ENCODE measurements around the gene TUBB8. TPM values are rescaled to one million over a fixed set of nuclear protein-coding genes. Genes with fewer than 3 reads are reported as not detected.

Gene TUBB8
- total RNA-seq, 1 donor from 2014 or later: 0.67 TPM

GRCh38 chr10:92153-92552, 43.1 kb upstream of the TUBB8 start:
- H3K4me3 Mint-ChIP-seq: no peak overlapping the region
- TF ChIP-seq, protein P1, sequence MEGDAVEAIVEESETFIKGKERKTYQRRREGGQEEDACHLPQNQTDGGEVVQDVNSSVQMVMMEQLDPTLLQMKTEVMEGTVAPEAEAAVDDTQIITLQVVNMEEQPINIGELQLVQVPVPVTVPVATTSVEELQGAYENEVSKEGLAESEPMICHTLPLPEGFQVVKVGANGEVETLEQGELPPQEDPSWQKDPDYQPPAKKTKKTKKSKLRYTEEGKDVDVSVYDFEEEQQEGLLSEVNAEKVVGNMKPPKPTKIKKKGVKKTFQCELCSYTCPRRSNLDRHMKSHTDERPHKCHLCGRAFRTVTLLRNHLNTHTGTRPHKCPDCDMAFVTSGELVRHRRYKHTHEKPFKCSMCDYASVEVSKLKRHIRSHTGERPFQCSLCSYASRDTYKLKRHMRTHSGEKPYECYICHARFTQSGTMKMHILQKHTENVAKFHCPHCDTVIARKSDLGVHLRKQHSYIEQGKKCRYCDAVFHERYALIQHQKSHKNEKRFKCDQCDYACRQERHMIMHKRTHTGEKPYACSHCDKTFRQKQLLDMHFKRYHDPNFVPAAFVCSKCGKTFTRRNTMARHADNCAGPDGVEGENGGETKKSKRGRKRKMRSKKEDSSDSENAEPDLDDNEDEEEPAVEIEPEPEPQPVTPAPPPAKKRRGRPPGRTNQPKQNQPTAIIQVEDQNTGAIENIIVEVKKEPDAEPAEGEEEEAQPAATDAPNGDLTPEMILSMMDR (IDR thresholded peaks at IDR 0.05; ENCODE audit: unreplicated experiment): no peak
- no peaks in the 10 kb centered on the region for H3K27me3 Mint-ChIP-seq (ENCODE audit: low read depth)
- H3K36me3 Mint-ChIP-seq: peaks cover 11% of the 10 kb centered on the region
- H3K4me1 Mint-ChIP-seq: peaks cover 23% of the 10 kb centered on the region
- H3K27ac Mint-ChIP-seq: peak overlapping the region; percentile 53
- no peak for DNase-seq (ENCODE audit: low spot score in 2 of 2, unreplicated experiment in 2 of 2)
- H3K9me3 Mint-ChIP-seq: peaks cover 22% of the 10 kb centered on the region

DNA sequence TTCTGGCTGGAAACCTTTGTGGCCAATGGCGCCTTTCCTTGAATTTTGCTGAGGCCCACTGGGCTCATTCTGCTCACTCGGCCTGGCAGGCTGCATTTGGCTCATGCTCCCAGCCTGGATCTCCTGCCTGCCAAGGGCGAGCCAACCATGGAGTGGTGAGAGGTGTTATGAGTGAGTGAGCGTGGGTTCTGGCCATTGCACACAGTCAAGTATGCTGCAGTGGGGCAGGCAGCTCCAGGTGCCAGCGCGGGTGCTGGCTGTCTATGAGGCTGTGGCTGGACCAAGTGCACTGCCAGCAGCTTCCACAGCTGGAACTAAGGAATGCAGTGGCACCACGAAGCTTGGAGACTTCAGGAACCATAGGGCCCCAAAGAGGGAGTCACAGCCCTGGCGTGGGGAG, 42.2 kb upstream of the TUBB8 start:
- Mint-ChIP-seq H3K27ac (no peak overlapping the region), H3K4me3 (no peak overlapping the region), H3K36me3 (peaks cover 8% of the 10 kb centered on the region), H3K27me3 (ENCODE audit: low read depth) (no peaks in the 10 kb centered on the region), H3K9me3 (peaks cover 17% of the 10 kb centered on the region), H3K4me1 (peaks cover 23% of the 10 kb centered on the region)
- TF ChIP-seq, protein P1 (IDR thresholded peaks at IDR 0.05; ENCODE audit: unreplicated experiment): no peak
- no peak for DNase-seq (ENCODE audit: low spot score in 2 of 2, unreplicated experiment in 2 of 2)

DNA sequence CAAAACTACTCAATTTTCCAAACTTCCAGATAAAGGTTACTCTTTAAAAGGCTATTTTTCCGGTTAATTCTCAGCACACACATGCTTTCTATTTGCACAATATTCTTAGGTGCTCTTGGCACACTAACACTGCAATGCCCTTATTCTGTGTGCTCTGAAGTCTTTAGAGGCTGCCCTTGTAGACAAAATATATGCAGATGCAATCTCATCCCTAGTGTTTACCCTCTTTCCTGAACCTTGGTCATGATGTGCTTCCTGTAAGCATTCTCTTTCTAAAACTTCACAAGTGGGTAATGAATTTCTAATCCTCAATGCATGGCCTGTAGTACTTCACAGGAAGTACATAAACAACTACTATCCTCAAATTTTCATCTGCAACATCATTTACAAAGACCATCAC, 41.1 kb upstream of the TUBB8 start:
- H3K4me3 Mint-ChIP-seq: no peak overlapping the region
- no peak for DNase-seq (ENCODE audit: low spot score in 2 of 2, unreplicated experiment in 2 of 2)
- peaks cover 23% of the 10 kb centered on the region for H3K4me1 Mint-ChIP-seq
- no peak overlapping the region for H3K27ac Mint-ChIP-seq
- H3K27me3 Mint-ChIP-seq (ENCODE audit: low read depth): no peaks in the 10 kb centered on the region
- peaks cover 11% of the 10 kb centered on the region for H3K9me3 Mint-ChIP-seq
- TF ChIP-seq, protein P1 (IDR thresholded peaks at IDR 0.05; ENCODE audit: unreplicated experiment): no peak
- H3K36me3 Mint-ChIP-seq: peaks cover 4% of the 10 kb centered on the region

DNA sequence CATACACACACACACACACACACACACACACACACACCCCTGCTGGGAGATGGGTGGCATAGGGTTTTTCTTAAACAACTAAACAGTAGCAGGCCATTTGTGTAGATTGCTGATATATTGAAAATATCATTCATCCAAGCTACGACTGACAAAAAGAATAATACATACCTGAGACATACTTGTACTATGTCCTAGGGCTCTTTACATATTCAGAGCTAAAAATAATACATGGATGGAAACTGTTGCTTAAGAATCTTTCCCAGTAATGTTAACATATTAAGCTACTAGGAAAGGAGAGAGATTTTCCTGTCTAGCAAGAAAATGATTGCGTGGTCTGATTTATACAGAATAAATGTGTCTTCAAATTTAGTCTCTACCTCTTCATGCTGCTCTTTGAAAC, 40.2 kb upstream of the TUBB8 start:
- TF ChIP-seq, protein P1 (IDR thresholded peaks at IDR 0.05; ENCODE audit: unreplicated experiment): no peak
- no peak for DNase-seq (ENCODE audit: low spot score in 2 of 2, unreplicated experiment in 2 of 2)
- Mint-ChIP-seq H3K27me3 (ENCODE audit: low read depth) (no peaks in the 10 kb centered on the region), H3K4me3 (no peak overlapping the region), H3K4me1 (peaks cover 23% of the 10 kb centered on the region), H3K9me3 (peaks cover 2% of the 10 kb centered on the region), H3K36me3 (no peaks in the 10 kb centered on the region), H3K27ac (no peak overlapping the region)

DNA sequence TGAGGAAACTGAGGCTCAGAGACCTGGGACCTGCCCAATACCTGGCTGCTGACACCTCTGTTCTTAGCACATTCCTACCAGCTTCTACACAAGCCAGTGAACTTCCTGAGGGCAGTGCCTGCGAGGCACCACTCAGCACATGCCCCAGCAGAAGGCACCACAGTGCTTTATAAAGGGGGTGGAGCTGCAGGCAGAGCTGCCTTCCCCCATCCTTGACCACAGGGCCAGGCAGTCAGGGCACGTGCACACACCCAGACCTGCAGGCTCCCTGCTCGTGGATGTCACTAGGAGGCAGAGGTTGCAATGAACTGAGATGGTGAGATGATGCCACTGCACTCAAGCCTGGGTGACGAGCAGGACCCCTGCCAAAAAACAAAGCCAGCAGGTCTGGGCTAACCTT, 39.2 kb upstream of the TUBB8 start:
- TF ChIP-seq, protein P1 (IDR thresholded peaks at IDR 0.05; ENCODE audit: unreplicated experiment): no peak
- H3K27me3 Mint-ChIP-seq (ENCODE audit: low read depth): peaks cover 5% of the 10 kb centered on the region
- peaks cover 23% of the 10 kb centered on the region for H3K4me1 Mint-ChIP-seq
- no peak for DNase-seq (ENCODE audit: low spot score in 2 of 2, unreplicated experiment in 2 of 2)
- H3K9me3 Mint-ChIP-seq: no peaks in the 10 kb centered on the region
- no peak overlapping the region for H3K4me3 Mint-ChIP-seq
- H3K36me3 Mint-ChIP-seq: no peaks in the 10 kb centered on the region
- no peak overlapping the region for H3K27ac Mint-ChIP-seq

All from mesothelial cell of epicardium (in vitro differentiated cells).